A549 treated with AZD2906 at 1 μM for 4 hours (cell line): ENCODE data around the gene UTS2B. TPM values are rescaled to one million over a fixed set of nuclear protein-coding genes. Genes with fewer than 3 reads are reported as not detected.

ENCODE experiments used
- total RNA-seq: library from RNA; stranded (reverse); fragments of 200-300 nt; extraction: Qiagen RNA extraction; gene quantifications from 5 replicates; pipeline ENCODE4 v1.2.3, GENCODE V29; 2022

UTS2B gene, protein sequence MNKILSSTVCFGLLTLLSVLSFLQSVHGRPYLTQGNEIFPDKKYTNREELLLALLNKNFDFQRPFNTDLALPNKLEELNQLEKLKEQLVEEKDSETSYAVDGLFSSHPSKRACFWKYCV
- 0.14 to 0.16 TPM in 2 of 5 replicates, not detected in the others for total RNA-seq

DNA sequence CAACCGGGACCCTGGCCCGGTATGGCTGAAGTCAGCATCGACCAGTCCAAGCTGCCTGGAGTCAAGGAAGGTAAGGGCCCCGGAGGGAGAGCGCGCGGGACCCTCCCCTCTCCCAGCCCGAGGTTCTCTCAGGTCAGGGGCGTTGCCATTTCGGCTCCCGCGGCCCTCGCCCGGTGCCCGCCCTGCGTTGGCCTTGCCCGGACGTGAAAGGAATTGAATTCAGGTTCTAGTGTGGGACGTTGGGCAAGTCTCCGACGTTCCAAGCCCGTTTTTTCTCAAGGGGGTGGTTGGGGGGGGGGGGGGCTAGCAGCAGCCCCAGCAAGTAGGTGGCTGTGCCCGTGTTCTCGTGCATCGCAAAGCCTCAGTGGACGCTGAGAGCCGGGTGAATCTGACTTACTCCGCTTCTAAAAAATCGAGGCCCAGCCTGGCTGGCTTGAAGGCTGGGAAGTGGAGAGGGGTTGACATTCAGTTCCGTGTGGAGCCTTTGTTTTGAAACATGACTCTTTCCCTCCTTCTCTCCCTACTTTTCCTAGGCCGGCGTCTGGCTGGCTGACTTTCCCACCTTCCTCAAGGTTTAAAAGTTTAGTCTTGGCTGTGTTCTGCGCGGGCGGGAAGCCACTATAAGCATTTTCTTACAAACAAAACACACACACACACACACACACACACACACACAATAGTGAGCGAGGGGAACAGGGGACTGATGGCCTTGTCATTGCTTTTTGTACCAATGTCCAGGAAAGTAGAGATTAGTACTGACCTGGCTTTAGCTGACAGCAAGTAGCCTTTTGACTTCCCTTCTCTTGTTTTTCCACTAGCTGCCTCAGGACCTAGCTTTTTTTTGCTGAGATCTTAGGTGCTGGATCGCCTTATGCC is at the start of gene UTS2B:
TSS of gene UTS2B (minus strand) at position 873 of the 876 bp plus-strand sequence. CDS start 48,337 bp downstream, outside the sequence.

GRCh38 chr3:191328962-191329653 is 1.2 kb downstream of the UTS2B start, which contains the start of gene CCDC50:
Gene CCDC50 (plus strand): TSS chr3:191329394. CDS start chr3:191329675, 281 bp downstream.

Other genes starting within 250 kb of the UTS2B start
- gene OSTN, start 131.3 kb downstream of the UTS2B start, total RNA-seq = not detected in 5 replicates
- gene CCDC50, start 1.1 kb downstream of the UTS2B start, total RNA-seq = 22.7 to 26.2 TPM (median 26.2 TPM) in 5 replicates
- not detected in 5 replicates for gene PYDC2, start 130.6 kb upstream of the UTS2B start, total RNA-seq